H4 (cell line): Measurements from ENCODE around the gene TMEM109. TPM values are rescaled to one million over a fixed set of nuclear protein-coding genes. Genes with fewer than 3 reads are reported as not detected.

Experiments used
- DNase-seq: peaks from one replicate; pipeline ENCODE4 v3.0.0-alpha.2; 2015; ENCODE audit warnings: low spot score
- total RNA-seq: library from RNA; depleted of rRNA; stranded (reverse); fragments of >200 nt; shearing (Covaris generic); gene quantifications from 2 replicates; pipeline ENCODE4 v1.2.3, GENCODE V29; 2014

The TMEM109 gene
- total RNA-seq, 1 experiment from 2014 or later: 43.0 TPM

DNA sequence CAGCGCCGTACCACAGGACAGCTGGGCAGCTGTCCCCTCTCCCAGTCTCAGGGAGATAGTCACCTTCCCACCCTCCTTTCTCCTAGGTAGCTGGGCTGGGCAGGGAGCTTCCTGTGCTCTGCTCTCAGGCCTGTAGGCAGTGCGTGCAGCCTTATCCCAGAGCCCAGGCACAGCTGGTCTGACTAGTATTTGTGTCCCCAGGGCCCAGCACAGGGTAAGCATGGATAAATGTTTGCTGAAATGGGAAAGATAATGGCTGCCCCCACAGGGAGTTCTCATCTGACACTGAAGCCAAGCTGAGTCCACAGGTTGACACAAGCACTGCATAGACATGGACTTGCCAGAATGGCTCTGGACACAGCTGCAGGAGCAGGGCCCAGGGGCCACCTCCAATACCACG, 28.3 kb downstream of the TMEM109 start:
- no peak for DNase-seq

DNA sequence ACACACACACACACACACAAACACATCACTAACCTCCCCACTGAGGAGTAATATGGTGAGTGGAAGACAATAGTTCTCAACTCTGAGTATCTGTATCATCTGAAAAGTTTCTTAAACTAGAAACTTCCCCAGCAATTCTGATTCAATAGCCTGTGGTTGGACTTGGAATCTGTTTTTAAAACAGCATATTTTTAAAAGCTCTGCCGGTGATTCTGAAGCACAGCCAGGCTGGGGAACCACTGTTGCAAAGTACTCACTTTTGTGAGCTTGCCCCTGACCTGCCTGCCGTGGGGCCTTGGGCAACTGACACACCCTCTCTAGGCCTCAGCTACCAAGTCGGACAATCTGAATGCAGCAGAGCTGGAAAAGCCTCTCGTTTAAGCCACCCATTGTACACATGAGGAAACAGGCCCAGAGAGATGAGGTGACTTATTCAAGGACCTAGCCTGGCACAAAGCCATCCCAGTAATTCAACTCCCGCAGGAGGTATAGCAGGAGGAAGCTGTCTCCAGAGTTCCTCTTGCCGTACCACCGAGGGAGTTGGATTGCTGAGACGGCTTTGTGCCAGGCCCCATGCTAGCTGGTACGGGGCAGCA, 29.1 kb downstream of the TMEM109 start:
- DNase-seq: no peak

DNA sequence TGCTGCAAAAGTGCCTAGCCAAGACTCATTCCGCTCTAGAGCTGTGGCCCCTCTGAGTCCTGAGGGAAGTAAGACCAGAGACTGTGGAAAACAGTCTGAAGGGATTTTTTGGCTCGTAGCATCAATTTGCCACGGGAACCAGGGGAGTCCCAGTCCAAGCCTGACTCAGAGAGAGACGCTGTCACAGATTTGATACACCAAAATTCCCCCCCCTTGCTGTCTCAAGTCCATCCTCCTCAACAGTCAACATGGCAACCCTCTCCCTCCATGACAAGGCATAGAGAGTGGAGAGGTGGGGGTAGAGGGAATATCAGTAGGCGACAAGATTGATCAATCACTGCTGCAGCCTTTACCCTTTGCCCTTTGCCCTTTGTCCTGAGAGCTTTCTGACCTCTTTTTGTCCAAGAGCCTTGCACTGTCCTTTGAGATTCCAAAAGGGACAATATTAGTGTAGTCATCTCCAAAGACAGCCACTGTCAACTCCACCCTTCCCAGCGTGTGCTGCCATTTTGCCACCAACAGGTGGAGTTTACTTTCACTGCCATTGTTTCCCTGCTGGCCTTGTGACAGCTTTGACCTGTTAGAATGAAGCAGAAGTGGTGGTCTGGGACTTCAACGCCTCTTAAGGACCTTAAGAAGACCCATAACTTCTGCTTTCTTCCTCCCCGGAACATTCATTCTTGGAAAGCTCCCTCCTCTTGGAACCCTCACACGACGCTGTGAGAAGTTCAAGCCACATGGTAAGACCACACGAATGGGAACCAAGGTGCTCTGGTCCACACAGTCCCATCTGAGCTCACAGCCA, 30.7 kb downstream of the TMEM109 start:
- DNase-seq: no peak

DNA sequence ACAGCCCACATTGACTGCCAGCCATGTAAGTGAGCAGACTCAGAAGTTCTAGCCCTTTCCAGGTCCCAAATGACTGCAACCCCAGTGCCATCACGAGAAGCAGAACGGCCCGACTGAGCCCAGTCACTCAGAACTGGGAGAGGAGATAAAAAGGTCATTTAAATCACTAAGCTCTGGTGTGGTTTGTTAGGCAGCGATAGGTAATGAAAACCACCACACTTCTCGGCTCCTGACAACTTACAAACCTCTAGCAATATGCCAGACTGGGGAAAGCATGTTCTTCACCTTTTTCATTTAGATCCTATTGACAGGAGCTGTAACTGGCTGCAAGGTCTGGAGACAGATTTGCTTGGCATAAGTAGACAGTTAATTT, 31.3 kb downstream of the TMEM109 start:
- no peak for DNase-seq

DNA sequence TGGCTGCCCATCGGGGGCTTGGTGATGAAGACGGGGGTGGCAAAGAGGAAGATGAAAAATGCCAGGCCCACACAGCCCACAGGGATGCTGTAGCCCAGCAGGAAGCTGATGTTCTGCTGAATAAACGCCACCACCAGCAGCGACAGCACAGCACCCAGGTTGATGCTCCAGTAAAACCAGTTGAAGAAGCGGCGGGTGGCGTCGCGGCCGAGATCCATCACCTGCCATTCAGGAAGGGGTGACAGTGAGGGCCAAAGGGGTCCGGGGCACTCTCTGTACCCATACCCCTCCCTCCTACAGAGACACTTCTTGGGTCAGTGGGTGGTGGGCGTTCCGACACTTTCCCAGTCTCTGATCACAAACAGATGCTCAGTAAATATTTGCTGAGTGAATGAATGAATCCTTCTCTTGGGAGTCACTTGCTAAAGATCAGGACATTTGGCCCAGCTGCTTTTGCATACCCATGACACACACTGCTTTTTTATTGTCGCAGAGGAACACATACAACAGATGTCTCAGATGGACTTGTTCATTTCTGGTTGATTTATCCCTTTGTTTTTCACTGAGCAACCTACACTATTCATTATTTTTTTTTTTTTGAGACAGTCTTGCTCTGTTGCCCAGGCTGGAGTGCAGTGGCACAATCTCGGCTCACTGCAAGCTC, 32.8 kb downstream of the TMEM109 start:
- no peak for DNase-seq

DNA sequence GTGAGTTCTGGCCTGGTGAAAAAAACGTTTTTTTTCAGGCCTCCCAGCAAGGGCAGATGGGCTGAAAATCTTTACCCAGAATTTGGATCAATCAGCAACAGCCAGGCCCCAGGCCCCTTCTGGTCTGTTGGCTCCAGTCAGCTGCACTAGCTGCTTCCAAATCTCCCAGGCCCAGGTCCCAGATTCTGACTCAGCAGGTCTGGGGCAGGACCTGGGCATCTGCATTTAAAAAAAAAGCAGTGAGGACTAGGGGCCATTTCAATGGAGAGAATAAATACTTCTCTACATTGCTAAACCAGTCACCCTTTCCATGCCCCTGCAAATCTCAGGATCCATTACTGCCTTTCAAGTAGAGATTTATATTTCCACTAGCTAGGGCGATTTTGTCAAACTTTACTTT, 33.7 kb downstream of the TMEM109 start:
- no peak for DNase-seq

DNA sequence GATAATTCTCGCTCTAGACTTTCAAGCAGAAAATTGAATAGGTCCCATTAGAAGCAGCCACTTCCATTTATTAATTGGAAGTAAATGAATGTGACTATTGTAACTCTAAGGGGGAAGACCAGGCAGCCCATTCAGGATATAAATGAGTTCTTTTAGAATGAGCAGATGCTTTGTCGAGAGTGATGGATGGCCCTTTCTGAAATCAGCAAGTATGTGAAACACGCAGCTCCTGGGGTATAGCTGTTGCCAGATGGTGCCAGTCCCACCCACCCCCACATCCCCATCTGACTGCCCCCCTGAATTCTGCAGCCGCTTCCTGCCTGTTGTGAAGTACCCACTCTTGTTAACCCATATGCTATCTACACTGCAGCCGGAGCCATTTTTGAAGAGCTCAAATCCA, 34.3 kb downstream of the TMEM109 start:
- no peak for DNase-seq

DNA sequence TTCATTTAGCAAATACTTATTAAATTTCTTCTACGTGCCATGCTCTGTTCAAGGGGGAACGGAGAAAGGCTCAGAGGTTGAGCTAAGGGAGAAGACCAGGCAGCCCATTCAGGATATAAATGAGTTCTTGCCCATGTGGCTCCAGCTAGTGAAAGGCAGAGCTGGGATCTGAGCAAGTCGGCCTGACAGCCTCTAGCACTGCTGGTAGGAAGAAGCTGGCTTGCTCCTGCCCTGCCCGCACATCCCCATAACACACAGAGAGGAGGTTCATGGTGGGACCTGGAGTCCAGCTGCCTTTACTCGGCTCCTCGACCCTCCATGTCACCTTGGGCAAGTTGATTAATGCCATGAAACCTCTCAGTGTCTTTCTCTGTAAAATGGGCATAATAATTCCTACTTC, 36.1 kb downstream of the TMEM109 start:
- no peak for DNase-seq

DNA sequence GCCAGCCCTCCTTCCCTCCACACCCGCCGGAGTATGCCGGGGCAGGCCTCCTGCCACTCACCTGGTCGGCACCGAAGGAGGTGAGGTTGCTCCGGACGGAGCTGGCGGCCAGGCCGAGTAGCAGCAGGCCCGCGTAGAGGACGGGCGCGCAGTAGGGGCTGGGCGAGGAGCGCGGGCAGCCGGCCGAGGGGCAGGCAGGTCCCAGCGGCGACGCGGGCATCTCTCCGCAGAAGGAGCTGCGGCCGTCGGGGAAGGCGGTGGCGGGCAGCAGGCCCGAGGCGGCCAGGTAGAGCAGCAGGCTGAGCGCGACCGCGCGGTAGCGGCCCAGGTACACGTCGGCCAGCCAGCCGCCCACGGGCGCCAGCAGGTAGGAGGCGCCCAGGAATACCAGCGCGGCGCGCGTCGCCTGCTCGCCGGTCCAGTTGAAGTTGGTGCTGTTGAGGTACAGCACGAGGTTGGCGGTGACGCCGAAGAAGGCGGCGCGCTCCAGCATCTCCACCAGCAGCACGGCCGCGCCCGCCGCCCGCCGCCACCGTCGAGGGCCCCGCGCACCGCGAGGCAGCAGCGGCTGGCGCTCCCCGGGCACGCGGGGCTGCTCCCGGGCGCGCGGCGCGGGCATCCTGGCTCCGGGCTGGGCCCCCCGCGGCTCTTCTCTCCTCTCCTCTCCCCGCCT, 37.1 kb downstream of the TMEM109 start:
- DNase-seq: no peak

DNA sequence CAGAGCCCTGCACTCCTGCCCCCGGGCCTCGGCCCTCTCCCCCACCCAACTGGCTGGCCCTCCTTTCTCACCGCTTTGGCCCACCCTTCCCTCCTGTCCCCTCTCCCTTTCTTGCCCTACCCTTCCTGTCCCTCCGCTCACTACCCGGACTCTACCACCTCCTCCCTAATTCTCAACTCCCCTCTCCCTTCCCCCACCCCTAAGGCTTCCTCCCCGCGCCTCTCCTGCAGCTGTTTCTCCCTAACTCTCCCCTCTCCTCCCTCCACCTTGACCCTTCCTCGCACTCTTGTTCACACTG, 37.6 kb downstream of the TMEM109 start:
- DNase-seq: no peak

DNA sequence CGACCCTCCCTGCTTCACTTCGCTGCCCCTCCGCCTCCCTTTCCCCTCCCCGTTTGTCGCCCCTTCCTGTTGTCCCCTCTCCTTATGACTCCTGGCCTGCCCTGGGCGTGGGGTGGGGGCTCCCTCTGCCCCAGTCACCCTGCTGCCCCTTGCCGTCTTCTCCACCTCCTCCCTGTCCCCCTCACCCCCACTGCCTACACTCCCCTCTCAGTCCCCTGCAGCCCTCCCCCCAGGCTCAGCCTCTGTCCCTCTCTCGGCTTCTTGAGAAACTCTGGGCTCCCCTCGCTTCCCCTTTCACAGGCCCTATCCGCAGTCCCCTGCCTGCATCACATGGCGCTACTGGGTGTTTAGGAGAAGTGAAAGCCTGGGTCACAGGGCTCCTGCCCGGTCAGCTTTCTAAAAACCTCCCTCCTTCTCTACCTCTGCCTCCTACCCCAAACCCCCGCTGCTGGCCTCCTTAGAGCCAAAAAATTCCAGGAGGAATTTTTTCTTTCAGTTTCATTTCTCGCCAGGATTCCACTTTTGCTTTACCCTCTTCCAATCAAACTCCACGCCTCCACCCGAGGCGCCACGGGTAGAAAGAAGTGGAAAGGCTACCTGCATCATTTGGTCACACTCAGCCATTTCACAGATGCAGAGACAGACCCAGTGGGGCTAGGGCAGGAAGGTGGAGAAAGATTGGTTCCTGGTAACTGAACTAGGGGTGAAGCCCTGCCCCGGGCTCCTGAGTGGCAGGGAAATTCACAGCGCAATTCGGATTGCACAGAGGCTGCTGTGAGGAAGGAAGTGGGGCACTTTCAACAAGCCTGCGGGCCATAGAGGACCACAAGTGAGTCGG, 38.2 kb downstream of the TMEM109 start, which contains the start of gene SLC15A3:
TSS of gene SLC15A3 (minus strand) at position 273 of the 838 bp plus-strand sequence. CDS start 625 bp downstream, outside the sequence.
- DNase-seq: no peak

DNA sequence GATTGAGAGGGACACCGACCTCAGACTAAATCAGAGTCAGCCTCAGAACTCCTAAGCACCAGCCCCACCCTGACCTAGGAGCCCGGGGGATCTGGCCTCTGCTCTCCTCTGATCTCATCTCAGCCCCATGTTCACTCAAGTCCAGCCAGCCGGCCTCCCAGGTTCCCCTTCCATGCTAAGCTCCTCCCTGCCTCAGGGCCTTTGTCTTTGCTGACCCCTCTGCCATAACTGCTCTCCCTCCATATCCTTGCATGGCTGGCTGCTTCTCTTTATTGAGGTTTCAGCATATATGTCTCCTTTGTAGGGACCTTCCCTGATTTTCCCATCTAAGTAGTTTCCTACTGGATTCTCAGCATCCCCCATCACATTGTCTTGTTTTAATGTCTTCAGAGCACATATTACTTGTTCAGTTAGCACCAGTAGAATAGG, 38.8 kb downstream of the TMEM109 start:
- no peak for DNase-seq

DNA sequence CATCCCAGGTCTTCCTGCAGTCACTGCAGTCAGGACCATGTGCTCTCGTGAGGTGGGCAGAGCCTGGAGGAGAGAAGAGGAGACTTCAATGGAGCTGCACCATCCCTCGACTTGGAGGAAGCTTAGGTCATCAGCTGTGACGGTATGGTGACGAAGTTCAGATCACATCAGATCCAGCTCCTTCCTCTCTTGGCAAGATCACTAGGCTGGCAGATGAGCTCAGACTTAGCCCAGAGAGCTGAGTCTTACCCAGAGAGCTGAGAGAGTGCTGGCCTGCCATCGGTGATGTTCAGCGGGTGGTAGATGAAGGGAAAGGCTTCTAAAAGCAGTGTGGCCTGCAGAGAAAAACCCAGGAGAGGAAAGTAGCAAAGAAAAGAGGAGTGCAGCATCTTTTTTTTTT, 39.8 kb downstream of the TMEM109 start:
- no peak for DNase-seq

DNA sequence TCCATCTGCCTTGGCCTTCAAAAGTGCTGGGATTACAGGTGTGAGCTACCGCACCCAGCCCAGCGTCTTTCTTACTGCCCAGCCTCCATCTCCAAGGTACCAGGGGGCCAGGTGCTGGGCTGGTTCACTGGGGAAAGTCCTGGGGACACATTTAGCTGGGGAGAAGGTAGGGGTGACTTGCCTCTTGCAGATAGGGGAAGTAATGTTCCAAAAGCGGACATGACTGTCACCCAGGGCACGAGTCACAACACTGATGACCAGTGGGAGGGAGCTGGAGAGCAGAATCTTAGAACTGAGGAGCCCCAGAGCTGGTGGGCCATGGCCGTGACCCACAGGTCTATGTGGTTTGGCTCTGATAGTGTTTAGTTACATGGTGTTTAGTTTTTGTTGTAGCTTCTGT, 40.5 kb downstream of the TMEM109 start:
- no peak for DNase-seq

DNA sequence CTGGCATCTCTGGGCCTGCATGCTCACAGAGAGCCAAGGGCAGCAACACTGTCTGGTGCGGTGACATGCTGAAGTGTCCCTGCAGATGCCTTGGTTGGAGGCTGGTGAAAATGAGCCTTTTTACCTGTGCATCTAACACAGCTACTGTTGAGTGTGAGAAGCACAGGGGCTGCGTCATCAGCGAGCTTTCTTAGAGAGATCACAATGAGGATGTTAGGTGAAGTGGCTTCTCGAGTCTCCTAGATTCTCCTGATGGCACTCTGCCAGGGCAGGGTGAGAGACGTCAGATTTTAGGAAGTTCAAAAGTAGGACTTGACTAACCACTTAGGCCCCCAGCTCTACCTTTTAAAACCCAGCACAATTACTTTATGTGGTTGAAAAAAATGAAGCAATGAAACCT, 41.6 kb downstream of the TMEM109 start:
- no peak for DNase-seq

DNA sequence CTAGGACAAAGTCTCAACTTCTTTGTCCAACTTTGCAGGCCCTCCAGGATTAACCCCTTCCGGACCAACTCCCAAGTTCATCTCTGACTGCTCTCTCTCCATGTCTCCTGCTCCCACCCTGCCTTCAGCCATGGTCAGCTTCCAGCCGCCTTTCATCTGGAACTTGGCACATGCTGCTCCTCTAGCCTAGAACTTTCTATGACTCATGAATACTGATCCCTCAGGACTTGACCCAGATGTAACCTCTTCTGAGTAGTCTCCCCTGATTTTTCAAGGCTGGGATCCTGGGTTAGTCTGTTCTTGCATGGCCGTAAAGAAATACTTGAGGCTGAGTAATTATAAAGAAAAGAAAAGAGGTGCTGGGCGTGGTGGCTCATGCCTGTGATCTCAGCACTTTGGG, 43.2 kb downstream of the TMEM109 start:
- no peak for DNase-seq

DNA sequence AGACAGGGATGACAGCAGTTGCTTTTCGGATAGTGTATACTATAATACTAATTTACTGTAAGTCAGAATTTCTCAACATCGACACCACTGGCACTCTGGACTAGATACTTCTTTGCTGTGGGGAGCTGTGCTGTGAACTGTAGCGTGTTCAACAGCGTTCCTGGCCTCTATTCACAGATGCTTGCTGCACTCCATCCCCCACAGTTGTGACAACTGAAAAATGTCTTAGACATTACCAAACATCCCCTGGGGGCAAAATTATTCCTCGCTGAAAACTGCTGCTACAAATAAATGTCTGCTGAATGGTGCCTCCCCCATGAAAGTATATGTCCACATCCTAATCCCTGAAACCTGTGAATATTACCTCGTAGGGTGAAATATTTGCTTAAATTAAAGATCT, 45.5 kb downstream of the TMEM109 start:
- DNase-seq: no peak

DNA sequence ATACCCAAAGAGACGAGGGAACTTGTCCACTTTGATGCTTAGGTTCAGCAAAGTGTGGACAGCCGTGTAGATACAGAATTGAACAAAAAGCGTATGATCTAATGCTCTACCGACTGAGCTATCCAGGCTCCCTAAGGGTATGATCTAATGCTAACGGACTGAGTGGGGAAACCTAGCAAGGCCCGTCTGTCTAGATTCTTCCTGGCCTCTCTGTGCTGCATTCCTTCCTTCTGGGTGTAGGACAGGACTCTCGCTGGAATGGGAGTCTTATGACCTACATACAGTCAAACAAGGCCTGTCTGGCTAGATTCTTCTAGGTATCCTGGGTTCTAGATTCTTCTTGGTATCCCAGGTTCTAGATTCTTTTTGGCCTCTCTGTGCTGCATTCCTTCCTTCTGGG, 46.4 kb downstream of the TMEM109 start:
- no peak for DNase-seq

DNA sequence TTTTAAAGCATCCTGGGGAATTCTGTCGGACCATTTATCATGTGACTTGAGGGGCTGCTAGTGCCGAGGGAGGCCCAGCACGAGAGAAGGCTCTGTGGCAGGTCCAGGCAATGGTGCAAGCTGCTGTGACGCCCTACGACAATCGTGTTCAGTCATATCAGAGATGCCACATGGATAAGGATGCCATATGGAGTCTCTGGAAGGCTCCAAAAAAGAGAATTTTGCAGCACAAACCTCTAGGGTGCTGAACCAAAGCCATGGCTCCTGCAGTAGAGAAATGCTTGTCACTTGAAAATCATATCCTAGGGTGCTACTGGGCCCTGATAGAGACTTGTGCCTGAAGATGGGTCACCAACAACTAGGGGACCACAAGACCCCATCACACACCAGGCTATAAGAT, 50.8 kb downstream of the TMEM109 start:
- no peak for DNase-seq

DNA sequence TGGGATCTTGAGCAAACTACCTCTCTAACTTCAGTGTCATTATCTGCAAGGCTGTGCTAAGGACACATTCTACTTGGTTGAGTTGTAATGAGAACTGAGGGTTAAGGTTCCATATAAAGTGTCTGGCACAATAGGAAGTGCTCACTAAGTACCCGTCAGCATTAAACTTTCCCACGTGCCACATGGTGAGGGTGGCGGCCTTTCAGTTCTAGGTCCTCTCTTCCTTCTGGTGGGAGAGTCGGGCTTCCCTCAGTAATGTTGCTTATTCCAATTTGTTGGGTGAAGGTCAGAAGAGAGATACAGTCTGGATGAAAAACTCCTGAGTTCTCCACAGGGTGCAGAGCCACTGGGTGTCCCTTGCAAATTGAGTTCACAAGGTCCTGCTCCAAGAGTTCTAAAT, 52.9 kb downstream of the TMEM109 start:
- no peak for DNase-seq

DNA sequence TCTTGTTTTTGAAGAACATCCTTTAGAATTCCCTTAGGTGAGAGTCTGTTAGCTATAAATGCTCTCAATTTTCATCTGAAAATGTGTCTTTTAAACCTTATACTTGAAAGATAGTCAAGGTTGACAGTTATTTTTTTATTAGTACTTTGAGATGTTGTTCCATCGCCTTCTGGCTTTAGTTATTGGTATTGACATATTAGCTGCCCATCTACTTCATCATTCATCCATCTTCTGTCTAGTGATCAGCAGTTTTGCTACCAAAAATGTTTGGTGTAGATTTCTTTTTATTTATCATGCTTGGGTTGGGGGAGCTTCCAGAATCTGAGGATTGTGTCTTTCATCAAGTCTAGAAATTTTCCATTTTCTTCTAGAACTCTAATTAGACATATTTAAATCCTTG, 54.3 kb downstream of the TMEM109 start:
- DNase-seq: no peak

DNA sequence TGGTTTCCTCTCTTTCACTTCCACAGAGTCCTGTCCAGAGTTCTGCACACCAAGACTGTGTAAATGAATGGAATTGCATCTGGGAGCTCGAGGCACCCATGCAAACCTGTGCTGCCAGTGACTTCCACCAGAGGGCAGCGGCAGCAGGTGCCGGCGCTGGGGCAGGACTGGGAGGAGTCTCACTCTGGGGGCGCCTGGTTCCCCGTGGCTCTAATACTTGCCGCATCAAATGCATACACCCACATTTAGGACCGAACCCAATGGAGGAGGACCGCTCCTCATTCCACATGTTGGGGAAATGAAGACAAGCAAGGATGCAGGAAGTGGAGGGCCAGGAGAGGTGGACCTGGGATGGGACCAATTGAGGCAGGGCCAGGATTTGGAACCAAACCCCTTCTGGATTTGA, 56.4 kb downstream of the TMEM109 start:
- no peak for DNase-seq
